HG02840 (cell line): ENCODE results near the gene COA1.
"Not testable (repeated sequence)": the region's sequence is repeated elsewhere in the genome, so short reads cannot be mapped to it uniquely, and the experiment has no call there.

Experiments
- ATAC-seq: cut with Tn5 transposase; IDR thresholded peaks from one replicate; pipeline ENCODE4 v1.9.1; 2021; ENCODE audit warnings: mild to moderate bottlenecking, moderate library complexity, moderate number of reproducible peaks; ENCODE audit not compliant: unreplicated experiment, low FRiP score

The COA1 gene, protein sequence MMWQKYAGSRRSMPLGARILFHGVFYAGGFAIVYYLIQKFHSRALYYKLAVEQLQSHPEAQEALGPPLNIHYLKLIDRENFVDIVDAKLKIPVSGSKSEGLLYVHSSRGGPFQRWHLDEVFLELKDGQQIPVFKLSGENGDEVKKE

DNA sequence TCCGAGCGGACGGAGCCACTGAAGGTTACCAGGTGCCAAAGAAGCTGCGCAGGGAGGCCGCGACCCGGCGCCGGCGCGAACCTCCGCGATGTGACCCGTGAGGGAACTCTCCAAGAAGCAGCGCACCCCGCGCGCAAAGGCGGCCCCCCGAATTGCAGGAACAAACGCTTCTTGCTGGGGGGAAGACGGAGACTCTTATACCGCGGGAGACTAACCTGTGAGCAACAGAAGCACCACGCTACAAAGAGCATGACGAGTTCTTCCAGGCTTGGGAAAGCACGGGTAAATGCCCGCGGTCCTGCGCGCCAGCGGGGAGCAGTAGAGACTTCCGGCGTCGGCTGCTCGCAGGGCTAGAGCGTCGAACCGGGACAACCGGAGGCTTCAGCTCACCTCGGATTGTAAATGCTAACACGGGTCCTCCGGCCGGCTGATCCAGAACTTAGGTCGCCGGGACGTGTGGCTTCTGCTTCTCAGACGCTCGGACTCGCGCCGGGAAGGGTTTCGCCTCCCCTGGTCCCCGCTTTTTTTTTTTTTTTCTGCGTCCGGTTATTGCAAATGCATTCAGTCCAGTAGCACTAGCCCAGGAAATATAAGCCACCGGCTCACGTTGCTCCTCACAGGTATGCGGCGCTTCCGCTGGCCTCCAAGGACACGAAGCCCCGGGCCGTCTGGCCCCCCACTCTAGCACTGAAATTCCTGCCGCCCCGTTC is at the start of gene COA1:
Gene COA1 (minus strand): TSS at position 310 of the 710 bp plus-strand sequence. CDS start 80,909 bp downstream, outside the sequence.
- peak; percentile 83 for ATAC-seq

- not testable (repeated sequence) for ATAC-seq
These were observed 49.1 kb upstream of the COA1 start for GRCh38 chr7:43778293-43779044.

- not testable (repeated sequence) for ATAC-seq
These were observed 45.9 kb upstream of the COA1 start for GRCh38 chr7:43775255-43775654.

GRCh38 chr7:43773268-43773667 is 43.9 kb upstream of the COA1 start:
- not testable (repeated sequence) for ATAC-seq

- no peak for ATAC-seq
These were observed 42.2 kb upstream of the COA1 start for GRCh38 chr7:43771573-43771972.

DNA sequence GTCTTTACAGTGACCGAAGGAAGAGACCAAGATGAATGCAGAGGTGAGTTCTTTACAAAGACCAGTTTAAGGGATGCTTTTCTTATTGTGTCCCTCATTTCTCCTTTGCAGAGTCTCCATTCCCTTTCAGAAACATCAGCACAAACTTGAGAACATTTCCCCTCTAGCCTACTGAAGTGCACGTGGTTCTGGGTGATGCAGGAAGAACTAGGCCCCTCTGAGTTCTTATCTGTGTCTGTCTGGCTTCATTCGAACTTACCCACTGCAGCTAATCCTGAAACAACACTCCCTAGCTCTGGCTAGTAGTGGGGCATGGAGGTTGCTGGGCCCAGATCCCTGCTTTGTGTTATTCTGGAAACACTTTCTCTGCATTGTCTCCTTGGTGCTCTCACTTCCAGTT is 41.8 kb upstream of the COA1 start:
- no peak for ATAC-seq

- no peak for ATAC-seq
These were observed 40.6 kb upstream of the COA1 start for GRCh38 chr7:43769791-43770465.

DNA sequence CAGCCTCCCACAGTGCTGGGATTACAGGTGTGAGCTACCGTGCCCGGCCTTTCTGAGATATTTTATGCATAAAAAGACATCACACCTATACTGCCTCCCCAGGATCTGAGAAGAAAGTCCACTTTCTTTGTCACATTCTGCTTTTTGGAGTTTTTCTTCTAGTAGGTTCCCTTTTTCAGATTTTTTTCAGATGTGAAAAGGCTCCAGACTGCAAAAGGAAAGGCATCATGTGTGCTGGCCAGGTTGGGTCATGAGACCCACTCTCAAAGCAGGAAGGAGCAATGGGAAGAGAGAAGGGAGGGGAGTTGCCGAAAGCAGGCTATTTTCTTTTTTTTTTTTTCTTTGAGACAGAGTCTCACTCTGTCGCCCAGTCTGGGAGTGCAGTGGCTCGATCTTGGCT is 40.0 kb upstream of the COA1 start:
- ATAC-seq, result no peak

GRCh38 chr7:43768887-43769272 is 39.6 kb upstream of the COA1 start:
- no peak for ATAC-seq

- no peak for ATAC-seq
These were observed 39.0 kb upstream of the COA1 start for GRCh38 chr7:43768201-43768886.

- ATAC-seq, result no peak
These were observed 38.0 kb upstream of the COA1 start for GRCh38 chr7:43767311-43767710.

GRCh38 chr7:43766564-43766963 is 37.2 kb upstream of the COA1 start:
- no peak for ATAC-seq

DNA sequence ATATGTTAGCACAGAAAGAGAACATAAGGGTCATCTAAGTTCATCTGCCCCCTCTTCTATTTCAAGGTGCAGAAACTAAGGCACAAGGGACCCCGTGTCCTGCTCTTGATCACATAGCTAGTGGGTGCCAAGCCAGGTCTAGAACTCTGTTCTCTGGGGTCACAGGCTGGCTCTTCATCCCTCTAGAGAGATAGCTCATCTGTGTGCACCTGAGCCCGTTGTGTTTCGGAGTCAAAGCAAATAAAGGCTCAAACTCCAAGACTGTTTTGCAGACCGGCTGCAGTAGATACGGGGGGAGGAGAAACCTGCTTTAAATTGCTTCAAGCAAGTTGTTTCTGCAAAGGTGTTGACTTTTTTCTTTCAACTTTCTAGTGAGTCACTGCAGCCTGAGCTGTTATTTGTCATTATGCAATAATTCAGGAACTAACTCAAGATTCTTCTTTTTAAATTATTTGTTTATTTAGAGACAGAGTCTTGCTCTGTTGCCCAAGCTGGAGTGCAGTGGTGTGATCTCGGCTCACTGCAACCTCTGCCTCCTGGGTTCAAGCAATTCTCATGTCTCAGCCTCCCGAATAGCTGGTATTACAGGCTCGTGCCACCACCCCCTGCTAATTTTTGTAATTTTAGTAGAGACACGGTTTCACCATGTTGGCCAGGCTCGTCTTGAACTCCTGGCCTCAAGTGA is 35.6 kb upstream of the COA1 start:
- no peak for ATAC-seq

GRCh38 chr7:43764039-43764761 is 34.9 kb upstream of the COA1 start:
- ATAC-seq, result no peak

- ATAC-seq, result no peak
These were observed 33.9 kb upstream of the COA1 start for GRCh38 chr7:43763183-43763582.

GRCh38 chr7:43761938-43762692 is 32.8 kb upstream of the COA1 start:
- no peak for ATAC-seq

DNA sequence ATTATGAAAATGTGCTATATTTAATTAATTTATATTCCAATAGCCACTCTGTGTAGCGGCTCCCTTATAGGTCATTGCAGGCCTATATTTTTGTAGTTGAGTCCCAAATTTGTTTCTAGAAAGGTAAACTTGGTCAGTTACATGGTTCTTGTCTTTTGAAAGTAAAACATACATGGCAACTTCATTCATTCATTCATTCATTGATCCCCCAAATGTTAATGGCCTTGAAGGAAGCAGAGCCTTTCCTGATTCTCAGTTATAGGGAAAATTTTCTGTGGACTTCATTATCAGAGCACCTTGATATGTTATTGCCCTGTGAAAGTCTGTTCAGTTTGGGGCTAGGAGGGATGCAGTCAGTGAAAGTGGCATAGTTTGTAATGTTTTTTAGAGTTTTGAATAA is 32.1 kb upstream of the COA1 start:
- no peak for ATAC-seq

DNA sequence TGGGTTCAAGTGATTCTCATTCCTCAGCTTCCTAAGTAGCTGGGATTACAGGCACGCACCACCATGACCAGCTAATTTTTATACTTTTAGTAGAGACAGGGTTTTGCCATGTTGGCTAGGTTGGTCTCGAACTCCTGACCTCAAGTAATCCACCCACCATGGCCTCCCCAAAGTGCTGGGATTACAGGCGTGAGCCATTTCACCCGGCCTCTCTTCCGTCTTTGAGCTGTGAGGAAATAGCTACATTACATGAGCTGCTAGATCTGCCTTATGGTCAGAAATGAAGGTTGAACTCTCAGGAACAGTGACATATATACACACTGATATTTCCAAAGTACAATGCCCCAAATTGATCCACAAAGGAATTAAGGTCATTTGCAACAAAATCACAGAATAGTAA is 31.5 kb upstream of the COA1 start:
- ATAC-seq, result no peak
